GM12878 (cell line): ENCODE measurements around the gene SIRT3.

Experiments used
- CEBPZ ChIP-seq: fragments of 150-350 bp; IDR thresholded peaks from 2 replicates; pipeline ENCODE4 v1.6.1; 2016; ENCODE audit warnings: low read depth, low read length
- CTCF ChIP-seq, 3 experiments: IDR thresholded peaks in 2 of 3; conservative IDR thresholded peaks in 1 of 3; 2 replicates each; pipeline ENCODE4 v1.5.1; 2011; ENCODE audit warnings: low read depth in 3 of 3, low read length in 3 of 3, mild to moderate bottlenecking in 3 of 3, control low read depth in 2 of 3, moderate library complexity in 2 of 3, inconsistent platforms in 1 of 3, mixed read lengths in 1 of 3; ENCODE audit not compliant: control insufficient read depth in 2 of 3, insufficient read depth in 1 of 3; ENCODE audit errors: extremely low read depth in 1 of 3
- JUND ChIP-seq: IDR thresholded peaks from 2 replicates; pipeline ENCODE4 v1.6.1; 2012; ENCODE audit warnings: low read depth, mild to moderate bottlenecking, low read length, improper control_type of control experiment, moderate library complexity
- KAT2A ChIP-seq: conservative IDR thresholded peaks from 2 replicates; pipeline ENCODE4 v1.6.1; 2011; ENCODE audit warnings: low read depth, low read length; ENCODE audit not compliant: control insufficient read depth
- POLR2A ChIP-seq: IDR thresholded peaks from 2 replicates; pipeline ENCODE4 v1.6.1; 2011; ENCODE audit warnings: low read depth, mild to moderate bottlenecking, low read length
- TARDBP ChIP-seq: IDR thresholded peaks from 2 replicates; pipeline ENCODE4 v1.6.1; 2016; ENCODE audit warnings: borderline replicate concordance

GRCh38 chr11:284105-285020, 48.2 kb upstream of the SIRT3 start:
- TF ChIP-seq POLR2A (no peak), KAT2A (no peak), TARDBP (no peak), CTCF (IDR thresholded peaks at IDR 0.05 in 2 of 3, conservative IDR thresholded peaks at IDR 0.05 in 1 of 3; ENCODE audit: control insufficient read depth in 2 of 3, extremely low read depth in 1 of 3, insufficient read depth in 1 of 3, low read depth in 3 of 3, low read length in 3 of 3) (no peak), JUND (no peak), CEBPZ (no peak)
